Liver (tissue), 9 donors: Measurements from ENCODE around the gene MAGEC3. TPM values are rescaled to one million over a fixed set of nuclear protein-coding genes. Genes with fewer than 3 reads are reported as not detected.

Source experiments
- DNase-seq: peaks from one replicate; pipeline ENCODE4 v3.0.0-alpha.2; 2017; ENCODE audit warnings: low spot score
- H3K27ac ChIP-seq, 2 donors: one replicate each; pipeline ENCODE4 v1.7.0; 2013; ENCODE audit warnings: inconsistent platforms in 2 of 2, low read length in 2 of 2, control low read depth in 1 of 2, low read depth in 1 of 2, mild to moderate bottlenecking in 1 of 2
- H3K27me3 ChIP-seq, 4 donors: one replicate each; pipeline versions ENCODE4 v1.6.1 to v1.7.0; 2013; ENCODE audit warnings: low read length in 3 of 4, inconsistent platforms in 1 of 4, mild to moderate bottlenecking in 1 of 4, moderate library complexity in 1 of 4; ENCODE audit not compliant: control insufficient read depth in 4 of 4, insufficient read depth in 4 of 4
- H3K36me3 ChIP-seq, 4 donors: one replicate each; pipeline versions ENCODE4 v1.6.1 to v1.7.0; 2013; ENCODE audit warnings: low read length in 3 of 4, mild to moderate bottlenecking in 3 of 4, low read depth in 1 of 4, moderate library complexity in 1 of 4; ENCODE audit not compliant: control insufficient read depth in 4 of 4, insufficient read depth in 3 of 4
- H3K4me1 ChIP-seq, 4 donors: one replicate each; pipeline versions ENCODE4 v1.6.1 to v1.7.0; 2013; ENCODE audit warnings: low read length in 3 of 4, mild to moderate bottlenecking in 3 of 4, moderate library complexity in 1 of 4; ENCODE audit not compliant: control insufficient read depth in 4 of 4, insufficient read depth in 4 of 4
- H3K4me3 ChIP-seq, 3 donors: one replicate each; pipeline versions ENCODE4 v1.6.1 to v1.7.0; 2013; ENCODE audit warnings: low read length in 3 of 3, control low read depth in 1 of 3, low read depth in 1 of 3, mild to moderate bottlenecking in 1 of 3
- H3K9ac ChIP-seq, 2 donors: one replicate each; pipeline ENCODE4 v1.7.0; 2013; ENCODE audit warnings: low read length in 2 of 2, mild to moderate bottlenecking in 2 of 2, moderate library complexity in 2 of 2, control low read depth in 1 of 2, low read depth in 1 of 2
- H3K9me3 ChIP-seq, 4 donors: one replicate each; pipeline versions ENCODE4 v1.6.1 to v1.7.0; 2013; ENCODE audit warnings: low read length in 3 of 4; ENCODE audit not compliant: control insufficient read depth in 4 of 4
- ATF3 ChIP-seq: IDR thresholded peaks from 2 replicates; pipeline ENCODE4 v1.6.1; 2016; ENCODE audit warnings: antibody characterized with exemption
- EGR1 ChIP-seq, 2 donors: IDR thresholded peaks; 2 replicates each; pipeline ENCODE4 v1.6.1; 2016 to 2018; ENCODE audit warnings: antibody characterized with exemption in 2 of 2, low read depth in 2 of 2
- FOXA1 ChIP-seq: IDR thresholded peaks from 2 replicates; pipeline ENCODE4 v1.6.1; 2016; ENCODE audit warnings: antibody characterized with exemption
- FOXA2 ChIP-seq: IDR thresholded peaks from 2 replicates; pipeline ENCODE4 v1.6.1; 2016; ENCODE audit warnings: antibody characterized with exemption
- GABPA ChIP-seq, 2 donors: IDR thresholded peaks in 1 of 2; conservative IDR thresholded peaks in 1 of 2; 2 replicates each; pipeline ENCODE4 v1.6.1; 2016; ENCODE audit warnings: antibody characterized with exemption in 2 of 2, mild to moderate bottlenecking in 1 of 2, moderate library complexity in 1 of 2
- HNF4G ChIP-seq: IDR thresholded peaks from 2 replicates; pipeline ENCODE4 v1.6.1; 2016; ENCODE audit warnings: antibody characterized with exemption
- JUND ChIP-seq, 2 donors: IDR thresholded peaks; 2 replicates each; pipeline ENCODE4 v1.6.1; 2016; ENCODE audit warnings: antibody characterized with exemption in 2 of 2
- MAX ChIP-seq: IDR thresholded peaks from 2 replicates; pipeline ENCODE4 v1.6.1; 2016; ENCODE audit warnings: antibody characterized with exemption
- RAD21 ChIP-seq, 2 donors: IDR thresholded peaks; 2 replicates each; pipeline ENCODE4 v1.6.1; 2016; ENCODE audit warnings: antibody characterized with exemption in 2 of 2, mild to moderate bottlenecking in 2 of 2
- RXRA ChIP-seq, 2 donors: IDR thresholded peaks; 2 replicates each; pipeline ENCODE4 v1.6.1; 2017 to 2018; ENCODE audit warnings: antibody characterized with exemption in 2 of 2, mild to moderate bottlenecking in 1 of 2
- SP1 ChIP-seq: IDR thresholded peaks from 2 replicates; pipeline ENCODE4 v1.6.1; 2018; ENCODE audit warnings: antibody characterized with exemption, mild to moderate bottlenecking
- TAF1 ChIP-seq: conservative IDR thresholded peaks from 2 replicates; pipeline ENCODE4 v1.6.1; 2016; ENCODE audit warnings: antibody characterized with exemption, mild to moderate bottlenecking
- YY1 ChIP-seq: IDR thresholded peaks from 2 replicates; pipeline ENCODE4 v1.6.1; 2016; ENCODE audit warnings: antibody characterized with exemption, mild to moderate bottlenecking
- ZBTB33 ChIP-seq: IDR thresholded peaks from 2 replicates; pipeline ENCODE4 v1.6.1; 2016; ENCODE audit warnings: antibody characterized with exemption
- WGBS: extraction: QIAGEN DNeasy Blood & Tissue Kit; methylation state at CpG from one replicate; pipeline ENCODE4 v1.1.7; 2013; 5-methylcytosine and 5-hydroxymethylcytosine counted together
- polyA plus RNA-seq, 2 donors: library from polyadenylated mRNA; stranded (reverse) in 1 of 2; unstranded in 1 of 2; fragments of 200-250 nt in 1 of 2; fragments of >200 nt in 1 of 2; fragmentation: Nextera tagmentation in 1 of 2; extraction: Ambion mirVana in 1 of 2; gene quantifications; one replicate each; pipeline versions ENCODE4 v1.2.1 to v1.2.3, GENCODE V29; 2013 to 2015
- total RNA-seq, 2 donors: library from RNA; depleted of rRNA; stranded (reverse); fragments of >200 nt; gene quantifications; one replicate each; pipeline ENCODE4 v1.2.3, GENCODE V29; 2014
- donor health status: healthy.
- donor health status: healthy.
- donor health status: healthy.
- donor health status: healthy.
- donor health status: healthy.

Gene MAGEC3
- total and polyA plus RNA-seq, 4 donors: not detected

- Histone ChIP-seq H3K4me1 (no peaks in the 10 kb centered on the region), H3K4me3 (no peak overlapping the region), H3K27me3 (no peaks in the 10 kb centered on the region), H3K9me3 (no peaks in the 10 kb centered on the region), H3K36me3 (no peaks in the 10 kb centered on the region), H3K27ac (no peak overlapping the region), H3K9ac (no peak overlapping the region)
- 75% methylated on average over 7 of the region's 7 CpGs for WGBS
- TF ChIP-seq YY1 (no peak), FOXA1 (no peak), HNF4G (no peak), JUND (IDR thresholded peaks at IDR 0.05) (no peak), FOXA2 (no peak), RAD21 (IDR thresholded peaks at IDR 0.05) (no peak), SP1 (no peak), ZBTB33 (no peak), GABPA (IDR thresholded peaks at IDR 0.05 in 1 of 2, conservative IDR thresholded peaks at IDR 0.05 in 1 of 2) (no peak), ATF3 (no peak), MAX (no peak), EGR1 (IDR thresholded peaks at IDR 0.05; ENCODE audit: low read depth in 2 of 2) (no peak)
- no peak for DNase-seq
Measured at GRCh38 chrX:141894733-141895132, 56.6 kb downstream of the MAGEC3 start.

- Histone ChIP-seq H3K9ac (no peak overlapping the region), H3K27me3 (no peaks in the 10 kb centered on the region), H3K27ac (no peak overlapping the region), H3K4me1 (no peaks in the 10 kb centered on the region), H3K9me3 (no peaks in the 10 kb centered on the region), H3K36me3 (no peaks in the 10 kb centered on the region), H3K4me3 (no peak overlapping the region)
- TF ChIP-seq RXRA (IDR thresholded peaks at IDR 0.05) (no peak), ATF3 (no peak), HNF4G (no peak), SP1 (no peak)
- DNase-seq: no peak
- WGBS: 80% methylated on average over 2 of the region's 2 CpGs
Measured at GRCh38 chrX:141897690-141898089, 59.6 kb downstream of the MAGEC3 start.

GRCh38 chrX:141902366-141902765 is 64.2 kb downstream of the MAGEC3 start:
- H3K9ac ChIP-seq: no peak overlapping the region

More at GRCh38 chrX:141902366-141902765, 64.2 kb downstream of the MAGEC3 start:
- Histone ChIP-seq H3K27ac (no peak overlapping the region), H3K9me3 (peaks cover 0 to 6% (median 3%) of the 10 kb centered on the region in 4 donors), H3K4me3 (no peak overlapping the region), H3K27me3 (peaks cover 0 to 2% (median 0%) of the 10 kb centered on the region in 4 donors), H3K4me1 (no peaks in the 10 kb centered on the region), H3K36me3 (no peaks in the 10 kb centered on the region)
- DNase-seq: no peak
- TF ChIP-seq TAF1 (no peak), YY1 (no peak), ATF3 (no peak), EGR1 (IDR thresholded peaks at IDR 0.05; ENCODE audit: low read depth in 2 of 2) (no peak), FOXA1 (no peak), GABPA (IDR thresholded peaks at IDR 0.05 in 1 of 2, conservative IDR thresholded peaks at IDR 0.05 in 1 of 2) (no peak)
- 87% methylated on average over 4 of the region's 4 CpGs for WGBS
